Trophoblast cell (in vitro differentiated cells and primary cell): ENCODE data around the gene TRIM56.
"Not testable (repeated sequence)": the region's sequence is repeated elsewhere in the genome, so short reads cannot be mapped to it uniquely, and the experiment has no call there.

ENCODE experiments used
- DNase-seq, 2 donors: peaks; one replicate each; pipeline ENCODE4 v3.0.0-alpha.2; 2016
- H2AFZ ChIP-seq: 2 replicates; pipeline ENCODE4 v1.6.1; 2013; ENCODE audit warnings: low read length, moderate library complexity, mild to moderate bottlenecking; ENCODE audit not compliant: insufficient read depth, poor library complexity
- H2AK5ac ChIP-seq: 2 replicates; pipeline ENCODE4 v1.6.1; 2013; ENCODE audit warnings: mild to moderate bottlenecking, low read length
- H2BK120ac ChIP-seq: 2 replicates; pipeline ENCODE4 v1.6.1; 2013; ENCODE audit warnings: low read length, mild to moderate bottlenecking, moderate library complexity; ENCODE audit not compliant: insufficient read depth, poor library complexity
- H2BK12ac ChIP-seq: 2 replicates; pipeline ENCODE4 v1.6.1; 2013; ENCODE audit warnings: mild to moderate bottlenecking, low read length, moderate library complexity
- H2BK5ac ChIP-seq: 2 replicates; pipeline ENCODE4 v1.6.1; 2013; ENCODE audit warnings: low read length, low read depth, moderate library complexity, mild to moderate bottlenecking; ENCODE audit not compliant: poor library complexity
- H3K14ac ChIP-seq: 2 replicates; pipeline ENCODE4 v1.6.1; 2013; ENCODE audit warnings: mild to moderate bottlenecking, low read length
- H3K18ac ChIP-seq: 2 replicates; pipeline ENCODE4 v1.6.1; 2013; ENCODE audit warnings: mild to moderate bottlenecking, low read length
- H3K23ac ChIP-seq: 2 replicates; pipeline ENCODE4 v1.6.1; 2013; ENCODE audit warnings: low read length
- H3K27ac ChIP-seq: 2 replicates; pipeline ENCODE4 v1.5.1; 2013; ENCODE audit warnings: low read depth, mild to moderate bottlenecking, inconsistent platforms, low read length, moderate library complexity
- H3K27me3 ChIP-seq: 2 replicates; pipeline ENCODE4 v1.6.1; 2013; ENCODE audit warnings: inconsistent platforms, mild to moderate bottlenecking, low read length, moderate library complexity; ENCODE audit not compliant: insufficient read depth
- H3K36me3 ChIP-seq, 2 experiments: 1 replicate in 1 of 2; 2 replicates in 1 of 2; pipeline ENCODE4 v1.6.1; 2013; ENCODE audit warnings: low read length in 2 of 2, mild to moderate bottlenecking in 2 of 2, moderate library complexity in 1 of 2; ENCODE audit not compliant: insufficient read depth in 2 of 2, control insufficient read depth in 1 of 2
- H3K4ac ChIP-seq: 2 replicates; pipeline ENCODE4 v1.6.1; 2013; ENCODE audit warnings: low read depth, mild to moderate bottlenecking, low read length, moderate library complexity
- H3K4me1 ChIP-seq, 2 experiments: 1 replicate in 1 of 2; 2 replicates in 1 of 2; pipeline ENCODE4 v1.6.1; 2013; ENCODE audit warnings: low read length in 2 of 2, mild to moderate bottlenecking in 2 of 2, moderate library complexity in 1 of 2; ENCODE audit not compliant: insufficient read depth in 2 of 2, control insufficient read depth in 1 of 2
- H3K4me2 ChIP-seq: 2 replicates; pipeline ENCODE4 v1.6.1; 2013; ENCODE audit warnings: inconsistent platforms, mild to moderate bottlenecking, low read length, moderate library complexity
- H3K4me3 ChIP-seq: 2 replicates; pipeline ENCODE4 v1.5.1; 2013; ENCODE audit warnings: mild to moderate bottlenecking, low read depth, low read length, inconsistent platforms
- H3K79me1 ChIP-seq: one replicate; pipeline ENCODE4 v1.6.1; 2013; ENCODE audit warnings: low read length
- H3K79me2 ChIP-seq: 2 replicates; pipeline ENCODE4 v1.6.1; 2013; ENCODE audit warnings: low read length, mild to moderate bottlenecking; ENCODE audit not compliant: control insufficient read depth, insufficient read depth, poor library complexity
- H3K9ac ChIP-seq: 2 replicates; pipeline ENCODE4 v1.6.1; 2013; ENCODE audit warnings: mild to moderate bottlenecking, low read length
- H3K9me3 ChIP-seq: 2 replicates; pipeline ENCODE4 v1.6.1; 2013; ENCODE audit warnings: low read depth, mild to moderate bottlenecking, control low read depth, inconsistent platforms, low read length; ENCODE audit not compliant: insufficient read depth
- H4K12ac ChIP-seq: 2 replicates; pipeline ENCODE4 v1.6.1; 2013; ENCODE audit warnings: low read depth, mild to moderate bottlenecking, low read length, moderate library complexity
- H4K8ac ChIP-seq: 2 replicates; pipeline ENCODE4 v1.6.1; 2013; ENCODE audit warnings: low read depth, mild to moderate bottlenecking, low read length, moderate library complexity
- H4K91ac ChIP-seq: one replicate; pipeline ENCODE4 v1.6.1; 2013; ENCODE audit warnings: low read depth, mild to moderate bottlenecking, low read length, moderate library complexity
- WGBS: extraction: QIAGEN DNeasy Blood & Tissue Kit; methylation state at CpG from one replicate; pipeline ENCODE4 v1.1.7; 2013; ENCODE audit warnings: missing lambda C conversion rate; ENCODE audit not compliant: insufficient read length, insufficient coverage; ENCODE audit errors: extremely low coverage; 5-methylcytosine and 5-hydroxymethylcytosine counted together

Gene TRIM56

DNA sequence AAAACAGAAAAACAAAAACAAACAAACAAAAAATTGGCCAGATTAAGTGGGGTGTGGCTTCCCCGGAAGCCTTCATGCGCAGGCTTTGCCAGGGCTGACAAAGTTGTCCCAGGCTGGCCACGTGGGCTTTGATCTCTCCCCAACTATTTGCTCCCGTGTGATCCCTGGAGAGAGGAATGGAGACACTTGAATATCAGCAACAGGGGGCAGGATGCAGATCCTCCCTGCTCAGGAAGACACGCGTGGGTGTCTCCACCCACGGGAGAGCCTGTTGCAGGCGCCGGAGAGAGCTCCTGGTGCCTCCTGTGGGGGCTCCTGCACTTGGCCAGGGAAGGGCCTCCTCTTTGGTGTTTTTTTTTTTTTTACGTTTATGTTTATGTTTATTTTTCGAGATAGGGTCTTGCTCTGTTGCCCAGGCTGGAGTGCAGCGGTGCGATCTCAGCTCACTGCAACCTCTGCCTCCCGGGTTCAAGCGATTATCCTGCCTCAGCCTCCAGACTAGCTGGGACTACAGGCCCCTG lies 19.0 kb downstream of the TRIM56 start:
- WGBS: no CpG with 5 or more reads among the region's 15 CpGs

DNA sequence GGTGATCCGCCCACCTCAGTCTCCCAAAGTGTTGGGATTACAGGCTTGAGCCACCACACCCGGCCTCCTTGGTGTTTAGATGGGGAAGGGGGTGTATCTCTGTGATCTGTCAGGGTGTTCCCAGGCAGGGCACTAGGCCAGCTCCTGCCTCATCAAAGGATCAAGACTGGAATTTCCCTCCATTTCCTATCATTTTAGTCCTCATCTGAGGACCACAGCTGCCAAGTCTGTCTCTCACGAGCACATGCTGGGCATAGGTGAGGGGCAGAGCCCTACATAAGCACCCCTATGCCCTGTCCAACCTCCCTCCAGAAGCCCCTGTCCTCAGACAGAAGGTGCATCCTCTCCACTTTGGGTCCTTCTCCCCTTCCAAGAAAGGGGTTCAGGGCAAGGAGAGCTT lies 19.5 kb downstream of the TRIM56 start:
- Histone ChIP-seq H3K79me1 (peaks cover 19% of the 10 kb centered on the region), H3K14ac (no peak overlapping the region), H3K79me2 (peaks cover 2% of the 10 kb centered on the region), H3K9me3 (no peaks in the 10 kb centered on the region), H4K12ac (no peak overlapping the region), H4K8ac (no peak overlapping the region), H2BK120ac (no peak overlapping the region), H3K18ac (no peak overlapping the region), H3K9ac (no peak overlapping the region), H2AK5ac (no peak overlapping the region), H3K4me1 (peaks cover 19 to 20% of the 10 kb centered on the region in 2 experiments), H2BK12ac (peak overlapping the region; percentile 33), H3K36me3 (no peaks in the 10 kb centered on the region), H2BK5ac (no peak overlapping the region), H3K4ac (no peak overlapping the region), H3K4me3 (no peak overlapping the region), H4K91ac (peak overlapping the region; percentile 25), H3K27ac (no peak overlapping the region), H3K23ac (no peak overlapping the region), H3K4me2 (no peak overlapping the region), H3K27me3 (no peaks in the 10 kb centered on the region), H2AFZ (no peak overlapping the region)
- no CpG with 5 or more reads among the region's 3 CpGs for WGBS
- no peak for DNase-seq

More for the DNA sequence above, 19.0 kb downstream of the TRIM56 start:
- no peak overlapping the region for H3K23ac ChIP-seq
- H3K27ac ChIP-seq: no peak overlapping the region
- peaks cover 20% of the 10 kb centered on the region for H3K79me1 ChIP-seq
- no peak overlapping the region for H3K14ac ChIP-seq
- H2BK120ac ChIP-seq: no peak overlapping the region
- peaks cover 2% of the 10 kb centered on the region for H3K79me2 ChIP-seq
- H2AFZ ChIP-seq: no peak overlapping the region
- peaks cover 20 to 25% of the 10 kb centered on the region in 2 experiments for H3K4me1 ChIP-seq
- no peaks in the 10 kb centered on the region for H3K9me3 ChIP-seq
- H3K27me3 ChIP-seq: no peaks in the 10 kb centered on the region
- no peak overlapping the region for H3K4me3 ChIP-seq
- no peak overlapping the region for H3K4me2 ChIP-seq
- no peak overlapping the region for H4K8ac ChIP-seq
- H2BK12ac ChIP-seq: no peak overlapping the region
- H3K4ac ChIP-seq: no peak overlapping the region
- no peak overlapping the region for H3K9ac ChIP-seq
- no peak for DNase-seq
- H2AK5ac ChIP-seq: peak overlapping the region; percentile 18
- no peak overlapping the region for H4K12ac ChIP-seq
- H2BK5ac ChIP-seq: no peak overlapping the region
- peak overlapping the region; percentile 48 for H4K91ac ChIP-seq
- no peak overlapping the region for H3K18ac ChIP-seq
- H3K36me3 ChIP-seq: no peaks in the 10 kb centered on the region

DNA sequence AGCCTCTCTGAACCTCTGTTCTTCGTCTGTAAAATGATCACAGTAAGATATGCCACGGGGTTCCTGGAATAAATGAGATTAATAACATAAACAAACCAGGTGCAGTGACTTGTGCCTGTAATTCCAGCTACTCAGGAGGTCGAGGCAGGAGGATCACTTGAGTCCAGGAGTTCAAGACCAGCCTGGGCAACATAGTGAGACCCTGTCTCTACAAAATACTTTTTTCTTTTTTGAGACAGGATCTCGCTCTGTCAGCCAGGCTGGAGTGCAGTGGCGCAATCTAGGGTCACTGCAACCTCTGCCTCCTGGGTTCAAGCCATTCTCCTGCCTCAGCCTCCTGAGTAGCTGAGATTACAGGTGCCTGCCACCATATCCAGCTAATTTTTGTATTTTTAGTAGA lies 20.0 kb downstream of the TRIM56 start:
- H3K4me3 ChIP-seq, H3K9me3 ChIP-seq, H2AFZ ChIP-seq, H2BK5ac ChIP-seq, H3K23ac ChIP-seq, H3K14ac ChIP-seq, H3K79me2 ChIP-seq, H3K4me2 ChIP-seq, H3K4ac ChIP-seq, H3K27me3 ChIP-seq, H2BK120ac ChIP-seq, H3K9ac ChIP-seq, H2AK5ac ChIP-seq, H3K36me3 ChIP-seq, H4K12ac ChIP-seq, H3K18ac ChIP-seq, H3K27ac ChIP-seq, H4K8ac ChIP-seq, DNase-seq: not testable (repeated sequence)
- Histone ChIP-seq H3K79me1 (peaks cover 18% of the 10 kb centered on the region), H2BK12ac (peak overlapping the region; percentile 33), H4K91ac (peak overlapping the region; percentile 25), H3K4me1 (peaks cover 17 to 18% of the 10 kb centered on the region in 2 experiments)
- WGBS: no CpG with 5 or more reads among the region's 5 CpGs

GRCh38 chr7:101106386-101106785 lies 21.1 kb downstream of the TRIM56 start:
- no peak overlapping the region for H2BK5ac ChIP-seq
- H3K9me3 ChIP-seq: no peaks in the 10 kb centered on the region
- DNase-seq: no peak
- H3K27ac ChIP-seq: no peak overlapping the region
- H4K8ac ChIP-seq: no peak overlapping the region
- H3K4me1 ChIP-seq: peaks cover 6 to 9% of the 10 kb centered on the region in 2 experiments
- no peak overlapping the region for H2BK12ac ChIP-seq
- no peak overlapping the region for H3K23ac ChIP-seq
- no CpG with 5 or more reads among the region's 7 CpGs for WGBS
- H4K12ac ChIP-seq: no peak overlapping the region
- no peaks in the 10 kb centered on the region for H3K36me3 ChIP-seq
- no peak overlapping the region for H4K91ac ChIP-seq
- no peak overlapping the region for H3K4me3 ChIP-seq
- no peak overlapping the region for H3K14ac ChIP-seq
- H2BK120ac ChIP-seq: no peak overlapping the region
- no peak overlapping the region for H3K4me2 ChIP-seq
- H2AK5ac ChIP-seq: no peak overlapping the region
- no peak overlapping the region for H2AFZ ChIP-seq
- H3K9ac ChIP-seq: no peak overlapping the region
- peaks cover 2% of the 10 kb centered on the region for H3K79me2 ChIP-seq
- H3K4ac ChIP-seq: no peak overlapping the region
- no peak overlapping the region for H3K18ac ChIP-seq
- no peaks in the 10 kb centered on the region for H3K27me3 ChIP-seq
- peaks cover 8% of the 10 kb centered on the region for H3K79me1 ChIP-seq
